HL-60/S4 treated with retinoic acid at 250 ng/mL for 4 days and 3 days (cell line): ENCODE measurements around the gene HNRNPH2.

Source experiments
- in situ Hi-C: fragments of 300-500 bp; cut with MboI; formaldehyde crosslinking; loops from 2 replicates; pipeline ENCODE4 v1.7.0; 2022; ENCODE audit warnings: low sequenced_read_pairs

Gene HNRNPH2

GRCh38 chrX:101407748-101408531, at the start of gene HNRNPH2, which contains the start of gene GLA:
TSS of gene HNRNPH2 (plus strand) at chrX:101408222. CDS start at chrX:101411989, 3,767 bp downstream.
TSS of gene GLA (minus strand) at chrX:101407925. CDS start at chrX:101407903, 22 bp downstream.
- in situ Hi-C loops = no loop called here

- in situ Hi-C loops = no loop called here
Observed at GRCh38 chrX:101359966-101360365, 48.1 kb upstream of the HNRNPH2 start.

- in situ Hi-C loops = no loop called here
Observed at GRCh38 chrX:101360390-101360789, 47.6 kb upstream of the HNRNPH2 start.

GRCh38 chrX:101362116-101362515, 45.9 kb upstream of the HNRNPH2 start:
- in situ Hi-C loops = no loop called here

GRCh38 chrX:101362757-101363156, 45.3 kb upstream of the HNRNPH2 start:
- in situ Hi-C loops = no loop called here

GRCh38 chrX:101365301-101365795, 42.7 kb upstream of the HNRNPH2 start:
- in situ Hi-C loops = no loop called here

- in situ Hi-C loops = no loop called here
Observed at GRCh38 chrX:101368800-101369199, 39.2 kb upstream of the HNRNPH2 start.

- in situ Hi-C loops = no loop called here
Observed at GRCh38 chrX:101369687-101370086, 38.3 kb upstream of the HNRNPH2 start.

- in situ Hi-C loops = no loop called here
Observed at GRCh38 chrX:101370888-101371504, 37.0 kb upstream of the HNRNPH2 start.

- in situ Hi-C loops = no loop called here
Observed at GRCh38 chrX:101377547-101377946, 30.5 kb upstream of the HNRNPH2 start.

- in situ Hi-C loops = no loop called here
Observed at GRCh38 chrX:101383679-101384205, 24.3 kb upstream of the HNRNPH2 start.

GRCh38 chrX:101385026-101385684, 22.9 kb upstream of the HNRNPH2 start:
- in situ Hi-C loops = no loop called here

- in situ Hi-C loops = no loop called here
Observed at GRCh38 chrX:101385795-101386541, 22.1 kb upstream of the HNRNPH2 start, which contains the start of gene BTK. TSS of gene BTK (minus strand) at chrX:101386191. CDS start at chrX:101375284, 10,907 bp downstream.

- in situ Hi-C loops = no loop called here
Observed at GRCh38 chrX:101386542-101386885, 21.5 kb upstream of the HNRNPH2 start.

- in situ Hi-C loops = no loop called here
Observed at GRCh38 chrX:101388604-101389003, 19.4 kb upstream of the HNRNPH2 start.

GRCh38 chrX:101390664-101391525, 17.1 kb upstream of the HNRNPH2 start, which contains the start of gene RPL36A:
TSS of gene RPL36A (plus strand) at chrX:101391011. CDS start at chrX:101391044, 33 bp downstream.
- in situ Hi-C loops = no loop called here

- in situ Hi-C loops = no loop called here
Observed at GRCh38 chrX:101391831-101392230, 16.2 kb upstream of the HNRNPH2 start.

GRCh38 chrX:101393530-101394305, 14.3 kb upstream of the HNRNPH2 start:
- in situ Hi-C loops = no loop called here

GRCh38 chrX:101394372-101394771, 13.7 kb upstream of the HNRNPH2 start:
- in situ Hi-C loops = no loop called here
